ENCODE data around the gene LRRC72.

- no peak for TF ChIP-seq CREB1 (IDR thresholded peaks at IDR 0.05; ENCODE audit: low read depth)
- no peak for TF ChIP-seq HDAC2 (IDR thresholded peaks at IDR 0.05)
- no peak for TF ChIP-seq ATF2 (IDR thresholded peaks at IDR 0.05; ENCODE audit: low read length)
Measured at GRCh38 chr7:16581286-16581685, 54.7 kb downstream of the LRRC72 start.
